Uterus (tissue), 2 donors: ENCODE results near the gene RTCB.

Experiments used
- POLR2A ChIP-seq, 2 donors: fragments of 450-650 bp; IDR thresholded peaks; one replicate each; pipeline ENCODE4 v1.6.1; 2016; ENCODE audit warnings: antibody characterized with exemption in 2 of 2, mild to moderate bottlenecking in 1 of 2, moderate library complexity in 1 of 2
- TF ChIP-seq, protein P1 (sequence below), 4 experiments: fragments of 200-600 bp in 2 of 4; fragments of 450-650 bp in 2 of 4; sonication (generic) in 2 of 4; IDR thresholded peaks; one replicate each; pipeline ENCODE4 v1.5.1; 2016 to 2019; ENCODE audit warnings: antibody characterized with exemption in 4 of 4, mild to moderate bottlenecking in 2 of 4, moderate library complexity in 1 of 4

DNA sequence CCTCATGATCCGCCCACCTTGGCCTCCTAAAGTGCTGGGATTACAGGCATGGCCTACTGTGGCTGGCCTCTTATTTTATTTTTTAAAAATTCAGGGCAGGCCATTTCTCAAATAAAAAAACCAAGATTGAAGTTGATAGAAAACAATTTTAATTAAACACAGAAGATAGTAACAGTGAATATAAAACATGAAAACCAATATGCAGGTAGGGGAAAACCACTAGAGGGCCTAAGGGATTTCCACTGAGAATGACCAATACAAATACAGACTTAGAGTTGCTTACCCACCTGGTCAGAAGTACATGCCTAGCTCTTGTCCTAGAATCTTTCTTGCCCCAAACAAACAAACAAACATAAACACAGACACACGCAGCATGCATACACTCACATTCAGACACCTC, 1.7 kb upstream of the RTCB start:
- TF ChIP-seq, protein P1, sequence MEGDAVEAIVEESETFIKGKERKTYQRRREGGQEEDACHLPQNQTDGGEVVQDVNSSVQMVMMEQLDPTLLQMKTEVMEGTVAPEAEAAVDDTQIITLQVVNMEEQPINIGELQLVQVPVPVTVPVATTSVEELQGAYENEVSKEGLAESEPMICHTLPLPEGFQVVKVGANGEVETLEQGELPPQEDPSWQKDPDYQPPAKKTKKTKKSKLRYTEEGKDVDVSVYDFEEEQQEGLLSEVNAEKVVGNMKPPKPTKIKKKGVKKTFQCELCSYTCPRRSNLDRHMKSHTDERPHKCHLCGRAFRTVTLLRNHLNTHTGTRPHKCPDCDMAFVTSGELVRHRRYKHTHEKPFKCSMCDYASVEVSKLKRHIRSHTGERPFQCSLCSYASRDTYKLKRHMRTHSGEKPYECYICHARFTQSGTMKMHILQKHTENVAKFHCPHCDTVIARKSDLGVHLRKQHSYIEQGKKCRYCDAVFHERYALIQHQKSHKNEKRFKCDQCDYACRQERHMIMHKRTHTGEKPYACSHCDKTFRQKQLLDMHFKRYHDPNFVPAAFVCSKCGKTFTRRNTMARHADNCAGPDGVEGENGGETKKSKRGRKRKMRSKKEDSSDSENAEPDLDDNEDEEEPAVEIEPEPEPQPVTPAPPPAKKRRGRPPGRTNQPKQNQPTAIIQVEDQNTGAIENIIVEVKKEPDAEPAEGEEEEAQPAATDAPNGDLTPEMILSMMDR (IDR thresholded peaks at IDR 0.05), result no peak
- no peak for TF ChIP-seq POLR2A (IDR thresholded peaks at IDR 0.05)
